ENCODE data around the gene OR6K2.
"Not testable (repeated sequence)": the region's sequence is repeated elsewhere in the genome, so short reads cannot be mapped to it uniquely, and the experiment has no call there.

- not testable (repeated sequence) for TF ChIP-seq LEF1 (IDR thresholded peaks at IDR 0.05; ENCODE audit: borderline replicate concordance); FOXA1 (IDR thresholded peaks at IDR 0.05); FOXK2 (IDR thresholded peaks at IDR 0.05); FOXM1 (IDR thresholded peaks at IDR 0.05; ENCODE audit: borderline replicate concordance); ELF4 (IDR thresholded peaks at IDR 0.05); TARDBP (IDR thresholded peaks at IDR 0.05); SP1 (IDR thresholded peaks at IDR 0.05); PKNOX1 (IDR thresholded peaks at IDR 0.05); HDGF (IDR thresholded peaks at IDR 0.05; ENCODE audit: borderline replicate concordance)
Measured at GRCh38 chr1:158691149-158691548, 9.3 kb downstream of the OR6K2 start.

Data from HEK293T (cell line).